Chondrocyte (in vitro differentiated cells): ENCODE results near the gene PTPRN2. TPM values are rescaled to one million over a fixed set of nuclear protein-coding genes. Genes with fewer than 3 reads are reported as not detected.

ENCODE experiments used
- DNase-seq: peaks from one replicate; pipeline ENCODE4 v3.0.0; 2021; ENCODE audit warnings: mixed read lengths, low spot score
- H3K27ac Mint-ChIP-seq: one replicate; pipeline ENCODE4 v1.8.0; 2021; ENCODE audit warnings: mild to moderate bottlenecking, moderate library complexity, mixed read lengths; ENCODE audit not compliant: unreplicated experiment
- H3K27me3 Mint-ChIP-seq: 2 replicates; pipeline ENCODE4 v1.8.0; 2021; ENCODE audit warnings: low read depth, mixed read lengths
- H3K36me3 Mint-ChIP-seq: 2 replicates; pipeline ENCODE4 v1.8.0; 2021; ENCODE audit warnings: low read depth, mixed read lengths
- H3K4me1 Mint-ChIP-seq: 2 replicates; pipeline ENCODE4 v1.8.0; 2021; ENCODE audit warnings: low read depth, mild to moderate bottlenecking, mixed read lengths
- H3K4me3 Mint-ChIP-seq: one replicate; pipeline ENCODE4 v1.8.0; 2021; ENCODE audit warnings: mild to moderate bottlenecking, moderate library complexity, mixed read lengths; ENCODE audit not compliant: unreplicated experiment
- H3K9me3 Mint-ChIP-seq: 2 replicates; pipeline ENCODE4 v1.8.0; 2021; ENCODE audit warnings: low read depth, mixed read lengths
- total RNA-seq: library from RNA; stranded (reverse); gene quantifications from 3 replicates; pipeline ENCODE4 v1.2.1, GENCODE V29; 2021
- TF ChIP-seq, protein P1 (sequence below): fragments of 200-600 bp; sonication (generic); IDR thresholded peaks from 2 replicates; pipeline ENCODE4 v1.5.0; 2021; ENCODE audit warnings: antibody characterized with exemption, mild to moderate bottlenecking, moderate library complexity

The PTPRN2 gene
- total RNA-seq, 1 donor from 2014 or later: 0.30 TPM

DNA sequence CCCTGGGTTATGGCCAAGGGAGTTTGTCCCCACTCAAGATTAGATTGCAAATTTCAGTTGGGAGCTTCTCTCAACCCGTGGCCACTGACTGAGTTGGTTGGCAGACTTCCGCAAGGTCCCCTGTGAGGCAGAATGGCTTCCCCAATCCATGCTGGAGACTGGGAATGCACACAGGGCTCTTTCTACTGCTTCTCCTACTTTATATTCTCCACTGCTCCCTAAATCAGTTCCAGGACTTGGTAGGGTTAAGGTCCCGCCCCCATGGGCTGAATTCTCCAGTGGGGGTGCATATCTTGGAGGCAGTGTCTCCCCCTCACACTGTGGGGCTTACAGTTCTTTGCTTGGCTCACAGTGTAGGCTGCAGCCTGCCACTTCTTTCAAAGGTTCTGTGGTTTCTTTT is 404.2 kb downstream of the PTPRN2 start:
- Mint-ChIP-seq H3K27me3 (no peaks in the 10 kb centered on the region), H3K9me3 (peaks cover 61% of the 10 kb centered on the region)

DNA sequence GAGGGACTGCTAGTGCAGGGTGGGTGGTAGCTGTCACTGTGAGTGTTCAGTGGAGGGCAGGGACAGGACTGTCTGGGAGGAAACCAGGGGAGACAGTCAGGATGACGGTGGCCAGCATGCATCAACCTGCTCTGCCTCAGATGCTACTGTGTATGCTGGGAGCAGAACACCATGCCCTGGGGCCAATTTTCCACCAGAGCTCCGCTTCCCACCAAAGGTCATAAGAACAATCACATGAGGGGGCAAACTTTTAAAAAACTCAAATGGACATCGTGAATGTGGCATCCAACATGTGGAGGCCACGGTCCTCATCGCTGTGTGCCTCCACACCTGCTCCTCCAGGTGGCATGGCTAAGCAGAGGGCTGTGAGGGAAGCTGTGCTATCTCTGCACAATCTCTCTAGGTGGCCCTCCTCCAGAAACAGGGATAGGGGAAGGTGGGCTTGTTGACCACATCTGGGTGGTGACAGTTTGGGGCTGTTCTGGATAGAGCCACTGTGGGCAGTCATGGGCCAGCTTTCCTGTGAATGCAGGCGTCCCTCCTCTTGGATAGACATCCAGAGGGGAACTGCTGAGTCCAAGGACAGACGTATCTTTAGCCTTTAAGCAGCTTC is 411.0 kb downstream of the PTPRN2 start:
- peaks cover 8% of the 10 kb centered on the region for H3K36me3 Mint-ChIP-seq
- no peaks in the 10 kb centered on the region for H3K27me3 Mint-ChIP-seq
- H3K9me3 Mint-ChIP-seq: peaks cover 81% of the 10 kb centered on the region
- DNase-seq: no peak
- H3K27ac Mint-ChIP-seq: no peak overlapping the region
- H3K4me1 Mint-ChIP-seq: no peaks in the 10 kb centered on the region
- TF ChIP-seq, protein P1, sequence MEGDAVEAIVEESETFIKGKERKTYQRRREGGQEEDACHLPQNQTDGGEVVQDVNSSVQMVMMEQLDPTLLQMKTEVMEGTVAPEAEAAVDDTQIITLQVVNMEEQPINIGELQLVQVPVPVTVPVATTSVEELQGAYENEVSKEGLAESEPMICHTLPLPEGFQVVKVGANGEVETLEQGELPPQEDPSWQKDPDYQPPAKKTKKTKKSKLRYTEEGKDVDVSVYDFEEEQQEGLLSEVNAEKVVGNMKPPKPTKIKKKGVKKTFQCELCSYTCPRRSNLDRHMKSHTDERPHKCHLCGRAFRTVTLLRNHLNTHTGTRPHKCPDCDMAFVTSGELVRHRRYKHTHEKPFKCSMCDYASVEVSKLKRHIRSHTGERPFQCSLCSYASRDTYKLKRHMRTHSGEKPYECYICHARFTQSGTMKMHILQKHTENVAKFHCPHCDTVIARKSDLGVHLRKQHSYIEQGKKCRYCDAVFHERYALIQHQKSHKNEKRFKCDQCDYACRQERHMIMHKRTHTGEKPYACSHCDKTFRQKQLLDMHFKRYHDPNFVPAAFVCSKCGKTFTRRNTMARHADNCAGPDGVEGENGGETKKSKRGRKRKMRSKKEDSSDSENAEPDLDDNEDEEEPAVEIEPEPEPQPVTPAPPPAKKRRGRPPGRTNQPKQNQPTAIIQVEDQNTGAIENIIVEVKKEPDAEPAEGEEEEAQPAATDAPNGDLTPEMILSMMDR: no peak
- H3K4me3 Mint-ChIP-seq: no peak overlapping the region

More for the DNA sequence above, 404.2 kb downstream of the PTPRN2 start:
- TF ChIP-seq, protein P1: no peak
- DNase-seq: no peak
- Mint-ChIP-seq H3K27ac (no peak overlapping the region), H3K4me1 (no peaks in the 10 kb centered on the region), H3K36me3 (no peaks in the 10 kb centered on the region), H3K4me3 (no peak overlapping the region)

DNA sequence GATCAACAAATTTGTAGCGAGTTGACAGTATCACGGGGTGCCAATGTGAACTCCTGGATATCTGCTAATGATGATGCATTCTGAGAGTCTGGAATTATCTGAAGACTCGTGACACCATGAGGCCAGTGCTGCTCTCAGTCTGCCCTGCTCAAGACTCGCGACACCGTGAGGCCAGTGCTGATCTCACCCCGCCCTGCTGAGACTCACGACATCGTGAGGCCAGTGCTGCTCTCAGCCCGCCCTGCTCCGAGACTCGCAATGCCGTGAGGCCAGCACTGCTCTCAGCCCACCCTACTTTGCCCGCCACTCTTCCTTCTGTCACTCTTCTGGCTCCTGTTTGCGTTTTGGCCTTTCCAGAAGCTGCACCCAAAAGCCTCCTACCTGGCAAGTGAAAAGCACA is 411.8 kb downstream of the PTPRN2 start:
- H3K4me1 Mint-ChIP-seq: no peaks in the 10 kb centered on the region
- peaks cover 76% of the 10 kb centered on the region for H3K9me3 Mint-ChIP-seq
- no peaks in the 10 kb centered on the region for H3K27me3 Mint-ChIP-seq

DNA sequence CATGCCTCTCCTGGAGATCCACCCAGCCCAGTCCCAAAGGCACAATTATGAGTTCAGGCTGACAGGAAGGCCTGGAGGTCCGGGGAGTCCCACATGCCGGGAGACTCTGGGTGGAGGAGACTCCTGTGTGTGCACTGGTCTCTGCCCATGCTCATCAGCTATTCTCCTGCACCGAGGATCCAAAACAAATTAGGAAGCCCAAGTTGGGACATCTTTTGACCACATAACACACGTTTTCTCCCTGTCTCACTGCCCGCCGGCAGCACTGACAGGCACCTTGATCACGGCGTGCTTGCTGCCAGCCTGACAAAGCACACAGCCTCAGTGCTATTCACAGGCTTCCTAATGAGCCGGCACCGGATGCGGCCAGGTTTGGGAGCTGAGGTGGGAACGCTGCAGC is 412.7 kb downstream of the PTPRN2 start:
- peaks cover 8% of the 10 kb centered on the region for H3K36me3 Mint-ChIP-seq
- TF ChIP-seq, protein P1: no peak
- H3K9me3 Mint-ChIP-seq: peaks cover 71% of the 10 kb centered on the region
- no peak for DNase-seq
- no peaks in the 10 kb centered on the region for H3K4me1 Mint-ChIP-seq
- H3K27me3 Mint-ChIP-seq: no peaks in the 10 kb centered on the region
- H3K4me3 Mint-ChIP-seq: no peak overlapping the region
- H3K27ac Mint-ChIP-seq: no peak overlapping the region

More for the DNA sequence above, 411.8 kb downstream of the PTPRN2 start:
- no peak overlapping the region for H3K27ac Mint-ChIP-seq
- DNase-seq: no peak
- H3K36me3 Mint-ChIP-seq: peaks cover 8% of the 10 kb centered on the region
- H3K4me3 Mint-ChIP-seq: no peak overlapping the region
- TF ChIP-seq, protein P1: no peak

DNA sequence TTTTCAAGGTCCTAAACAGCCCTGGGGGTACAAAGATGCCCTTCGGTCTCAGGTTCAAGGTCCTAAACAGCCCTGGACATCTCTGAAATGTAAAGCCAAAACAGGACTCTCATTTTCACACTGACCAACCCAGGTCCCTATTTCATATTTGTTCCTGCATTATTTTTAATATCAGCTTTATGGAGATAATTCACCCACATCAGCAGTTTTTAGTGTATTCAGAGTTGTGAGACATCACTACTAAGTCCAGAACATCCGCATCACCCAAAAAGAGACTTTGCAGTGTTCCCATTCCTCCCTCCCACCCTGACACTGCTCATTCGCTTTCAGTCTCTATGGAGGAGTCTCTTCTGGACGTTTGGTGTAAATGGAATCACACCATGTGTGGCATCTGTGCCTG is 420.2 kb downstream of the PTPRN2 start:
- peaks cover 7% of the 10 kb centered on the region for H3K36me3 Mint-ChIP-seq
- no peaks in the 10 kb centered on the region for H3K4me1 Mint-ChIP-seq
- no peaks in the 10 kb centered on the region for H3K27me3 Mint-ChIP-seq
- H3K9me3 Mint-ChIP-seq: peaks cover 57% of the 10 kb centered on the region
- H3K4me3 Mint-ChIP-seq: no peak overlapping the region
- TF ChIP-seq, protein P1: no peak
- no peak overlapping the region for H3K27ac Mint-ChIP-seq
- no peak for DNase-seq
